22Rv1 (cell line): Measurements from ENCODE around the gene RAB40B.
A peak's percentile ranks its signal among the peaks of the same experiment; 100 is the strongest.

Source experiments
- H3K27ac ChIP-seq: fragments of 450-650 bp; 2 replicates; pipeline ENCODE4 v1.5.1; 2017
- ZFX ChIP-seq: fragments of 450-650 bp; IDR thresholded peaks from 2 replicates; pipeline ENCODE4 v1.6.1; 2017; ENCODE audit warnings: antibody characterized with exemption, borderline replicate concordance
- TF ChIP-seq, protein P1 (sequence below): fragments of 450-650 bp; IDR thresholded peaks from 2 replicates; pipeline ENCODE4 v1.5.1; 2017; ENCODE audit warnings: mild to moderate bottlenecking

The RAB40B gene

DNA sequence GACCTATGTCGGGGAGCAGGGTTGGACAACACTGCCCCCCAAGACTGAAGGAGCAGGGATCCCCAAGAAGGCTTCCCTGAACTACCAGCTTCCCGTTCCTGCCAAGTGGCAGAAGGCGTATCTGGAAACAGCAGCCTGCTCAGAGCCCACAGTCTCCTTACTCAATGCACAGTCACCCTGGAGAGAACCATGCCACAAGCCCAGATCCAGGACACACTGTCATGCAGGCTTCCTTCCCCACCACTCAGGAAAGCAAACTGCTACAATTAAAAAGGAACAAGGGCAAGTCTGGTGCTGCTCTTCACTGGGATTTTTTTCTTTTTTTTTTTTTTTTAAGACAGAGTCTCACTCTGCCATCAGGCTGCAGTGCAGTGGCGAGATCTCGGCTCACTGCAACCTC, 58.5 kb downstream of the RAB40B start:
- H3K27ac ChIP-seq, result no peak overlapping the region
- TF ChIP-seq ZFX, result no peak
- TF ChIP-seq, protein P1, sequence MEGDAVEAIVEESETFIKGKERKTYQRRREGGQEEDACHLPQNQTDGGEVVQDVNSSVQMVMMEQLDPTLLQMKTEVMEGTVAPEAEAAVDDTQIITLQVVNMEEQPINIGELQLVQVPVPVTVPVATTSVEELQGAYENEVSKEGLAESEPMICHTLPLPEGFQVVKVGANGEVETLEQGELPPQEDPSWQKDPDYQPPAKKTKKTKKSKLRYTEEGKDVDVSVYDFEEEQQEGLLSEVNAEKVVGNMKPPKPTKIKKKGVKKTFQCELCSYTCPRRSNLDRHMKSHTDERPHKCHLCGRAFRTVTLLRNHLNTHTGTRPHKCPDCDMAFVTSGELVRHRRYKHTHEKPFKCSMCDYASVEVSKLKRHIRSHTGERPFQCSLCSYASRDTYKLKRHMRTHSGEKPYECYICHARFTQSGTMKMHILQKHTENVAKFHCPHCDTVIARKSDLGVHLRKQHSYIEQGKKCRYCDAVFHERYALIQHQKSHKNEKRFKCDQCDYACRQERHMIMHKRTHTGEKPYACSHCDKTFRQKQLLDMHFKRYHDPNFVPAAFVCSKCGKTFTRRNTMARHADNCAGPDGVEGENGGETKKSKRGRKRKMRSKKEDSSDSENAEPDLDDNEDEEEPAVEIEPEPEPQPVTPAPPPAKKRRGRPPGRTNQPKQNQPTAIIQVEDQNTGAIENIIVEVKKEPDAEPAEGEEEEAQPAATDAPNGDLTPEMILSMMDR, result no peak

DNA sequence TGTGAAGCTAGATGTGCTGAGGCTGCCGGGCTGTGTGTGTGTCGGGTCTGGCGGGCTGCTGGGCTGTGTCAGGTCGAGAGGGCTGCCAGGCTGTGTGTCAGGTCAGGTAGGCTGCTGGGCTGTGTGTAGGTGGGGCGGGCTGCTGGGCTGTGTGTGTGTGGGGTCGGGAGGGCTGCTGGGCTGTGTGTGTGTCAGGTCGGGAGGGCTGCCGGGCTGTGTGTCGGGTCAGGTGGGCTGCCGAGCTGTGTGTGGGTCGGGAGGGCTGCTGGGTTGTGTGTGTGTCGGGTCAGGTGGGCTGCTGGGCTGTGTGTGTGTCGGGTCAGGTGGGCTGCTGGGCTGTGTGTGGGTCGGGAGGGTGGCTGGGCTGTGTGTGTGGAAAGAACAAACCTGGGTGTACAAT, 58.9 kb downstream of the RAB40B start:
- H3K27ac ChIP-seq, result no peak overlapping the region
- no peak for TF ChIP-seq ZFX
- TF ChIP-seq, protein P1, result no peak

DNA sequence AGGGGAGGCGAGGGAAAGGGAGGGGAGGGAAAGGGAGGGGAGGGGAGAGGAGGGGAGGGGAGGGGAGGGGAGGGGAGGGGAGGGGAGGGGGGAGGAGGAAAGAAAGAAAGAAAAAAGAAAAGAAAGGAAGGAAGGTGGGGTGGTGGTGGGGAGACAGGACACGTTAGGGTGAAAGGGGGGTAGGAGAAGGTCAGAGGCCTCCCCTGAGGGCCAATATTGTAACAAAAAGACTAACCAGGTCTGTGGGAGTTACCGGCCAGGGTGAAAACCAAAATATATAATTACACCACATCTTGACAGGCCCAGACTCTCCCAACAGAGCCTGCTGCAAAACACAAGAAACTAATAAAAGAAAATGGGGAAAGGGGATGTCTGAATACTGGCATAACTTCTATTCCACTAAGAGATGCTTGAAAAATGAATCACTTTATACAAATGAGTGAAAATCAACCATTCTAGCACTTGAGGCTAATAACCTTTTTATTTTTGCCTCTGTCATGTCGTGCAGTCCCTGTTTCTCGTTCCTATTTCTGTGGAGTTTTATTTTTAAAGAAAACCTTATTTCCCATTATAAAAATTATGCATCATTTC, 60.2 kb downstream of the RAB40B start:
- TF ChIP-seq ZFX, result no peak
- TF ChIP-seq, protein P1, result no peak
- H3K27ac ChIP-seq, result no peak overlapping the region

DNA sequence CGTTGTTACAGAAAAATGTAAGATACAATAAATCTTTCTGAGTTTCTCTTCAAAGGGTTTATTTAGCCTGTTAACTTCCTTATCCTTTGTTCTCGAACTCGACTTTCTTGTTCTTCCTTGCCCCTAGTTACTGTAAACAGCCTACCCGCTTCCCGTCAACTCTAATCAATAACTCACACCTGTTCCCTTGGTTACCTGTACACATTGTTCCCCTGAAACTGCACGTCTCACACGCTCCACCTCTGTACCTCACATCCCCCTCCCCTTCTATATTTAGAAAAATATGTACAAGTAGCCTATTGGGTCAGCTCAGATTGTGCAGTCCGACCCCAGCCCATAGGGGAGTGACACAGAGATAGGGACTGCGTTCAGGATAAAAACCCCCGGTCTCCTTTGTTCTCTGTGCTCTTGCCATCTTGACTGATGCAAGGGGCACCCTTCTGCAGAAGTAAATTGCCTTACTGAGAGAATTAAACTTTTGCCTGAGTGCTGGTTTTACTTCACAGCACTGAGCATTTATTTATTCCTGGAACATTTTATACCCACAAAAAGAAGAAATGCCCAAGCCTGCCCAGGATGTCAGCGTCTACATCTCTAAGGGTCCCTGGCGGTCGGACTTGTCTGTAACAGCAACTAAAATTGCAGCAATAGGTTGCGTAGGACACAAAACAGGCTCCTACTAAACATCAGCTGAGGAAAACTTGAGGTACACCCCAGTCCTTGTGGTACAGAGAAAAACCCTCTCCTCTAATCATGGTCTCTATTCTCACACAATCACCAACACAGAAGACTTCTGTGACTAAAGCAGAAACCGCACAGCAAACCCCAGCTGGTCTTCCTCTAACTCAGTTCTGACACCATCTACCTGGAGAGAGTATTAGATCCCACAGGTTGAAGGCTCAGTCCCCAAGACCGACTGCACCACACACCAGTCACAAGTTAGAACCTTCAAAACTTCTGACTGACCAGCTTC, 61.6 kb downstream of the RAB40B start:
- H3K27ac ChIP-seq, result peak overlapping the region; percentile 66
- TF ChIP-seq ZFX, result no peak
- TF ChIP-seq, protein P1, result no peak

DNA sequence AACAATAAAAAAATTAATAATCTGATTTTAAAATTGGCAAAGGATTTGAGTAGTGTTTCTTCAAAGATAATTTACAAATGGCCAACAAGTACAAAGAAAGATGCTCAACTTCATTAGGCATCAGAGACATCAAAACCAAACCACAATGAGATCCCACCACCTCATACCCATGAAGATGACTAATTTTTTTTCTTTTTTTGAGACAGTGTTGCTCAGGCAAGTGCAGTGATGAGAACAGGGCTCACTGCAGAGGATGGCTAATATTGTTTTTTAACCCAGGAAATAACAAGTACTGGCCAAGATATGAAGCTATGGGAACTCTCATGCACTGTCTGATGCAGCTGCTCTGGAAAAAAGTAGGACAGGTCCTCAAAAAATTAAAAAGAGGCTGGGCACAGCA, 65.2 kb downstream of the RAB40B start:
- H3K27ac ChIP-seq, result no peak overlapping the region
- TF ChIP-seq ZFX, result no peak
- TF ChIP-seq, protein P1, result no peak

DNA sequence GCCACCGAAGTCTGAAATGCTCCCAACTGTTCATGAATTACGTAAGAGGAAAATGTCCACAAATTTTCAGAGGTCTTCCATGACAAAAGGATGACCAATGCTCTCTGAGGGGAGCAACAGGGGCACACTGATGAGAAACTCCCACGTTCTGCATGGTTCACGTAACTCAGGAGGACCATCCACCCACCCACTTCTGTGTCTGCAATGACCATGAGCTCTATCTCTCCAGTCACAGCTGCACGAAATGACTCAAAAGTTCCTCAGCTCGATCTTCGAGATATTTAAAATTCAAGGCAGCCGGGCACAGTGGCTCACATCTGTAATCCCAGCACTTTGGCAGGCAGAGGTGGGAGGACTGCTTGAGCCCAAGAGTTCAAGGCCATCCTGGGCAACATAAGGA, 66.0 kb downstream of the RAB40B start:
- TF ChIP-seq ZFX, result no peak
- TF ChIP-seq, protein P1, result no peak
- no peak overlapping the region for H3K27ac ChIP-seq

DNA sequence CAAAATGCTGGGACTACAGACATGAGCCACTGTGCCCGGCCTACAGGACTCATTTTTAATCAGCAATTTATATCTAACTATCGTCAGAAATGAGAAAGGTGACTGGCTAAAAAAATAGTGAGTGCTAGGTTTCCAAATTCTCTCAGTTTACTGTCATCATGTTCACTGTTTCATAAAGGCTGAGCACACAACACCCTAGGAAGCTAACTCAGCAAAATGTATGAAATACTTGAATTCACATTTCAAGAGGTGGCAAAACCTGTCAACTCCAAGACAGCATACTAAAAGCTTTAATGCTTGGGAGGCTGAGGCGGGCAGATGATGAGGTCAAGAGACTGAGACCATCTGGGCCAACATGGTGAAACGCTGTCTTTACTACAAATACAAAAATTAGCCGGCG, 67.0 kb downstream of the RAB40B start:
- TF ChIP-seq ZFX, result no peak
- TF ChIP-seq, protein P1, result no peak
- no peak overlapping the region for H3K27ac ChIP-seq
